ENCODE measurements around the gene GPI.
"Not testable (repeated sequence)": the region's sequence is repeated elsewhere in the genome, so short reads cannot be mapped to it uniquely, and the experiment has no call there.

GRCh38 chr19:34388745-34389144, 23.7 kb downstream of the GPI start:
- TF ChIP-seq POLR2A, CTCF, POLR2AphosphoS5 (IDR thresholded peaks at IDR 0.05): not testable (repeated sequence)

All from upper lobe of left lung (tissue), 4 donors.